Activated CD8-positive, alpha-beta T cell treated with anti-CD3 and anti-CD28 coated beads for 36 hours (primary cell): ENCODE data around the gene PLEKHH2. TPM values are rescaled to one million over a fixed set of nuclear protein-coding genes. Genes with fewer than 3 reads are reported as not detected.

ENCODE experiments used
- ATAC-seq: fragments of 200-7000 bp; cut with Tn5 transposase; one replicate; pipeline ENCODE4 v1.10.0; 2021; ENCODE audit warnings: mild to moderate bottlenecking, moderate library complexity
- CTCF ChIA-PET: fragments of 350-600 bp; sonication (Branson Sonifier 250); formaldehyde crosslinking; loops from one replicate; lab custom pipeline; 2021; ENCODE audit warnings: antibody characterized with exemption; lab: Charles Lee
- POLR2A ChIA-PET: fragments of 350-600 bp; sonication (Branson Sonifier 250); formaldehyde crosslinking; loops from one replicate; lab custom pipeline; 2021; ENCODE audit warnings: antibody characterized with exemption; lab: Charles Lee
- DNase-seq: peaks from one replicate; pipeline ENCODE4 v3.0.0-alpha.2; 2020
- H3K27ac Mint-ChIP-seq: one replicate; pipeline ENCODE4 v1.8.0; 2021; ENCODE audit warnings: mild to moderate bottlenecking, mixed read lengths
- H3K27me3 Mint-ChIP-seq: one replicate; pipeline ENCODE4 v1.8.0; 2021; ENCODE audit warnings: mixed read lengths
- H3K36me3 Mint-ChIP-seq: one replicate; pipeline ENCODE4 v1.8.0; 2021; ENCODE audit warnings: low read depth, mixed read lengths
- H3K4me1 Mint-ChIP-seq: one replicate; pipeline ENCODE4 v1.8.0; 2021; ENCODE audit warnings: low read depth, mixed read lengths
- H3K4me3 Mint-ChIP-seq: one replicate; pipeline ENCODE4 v1.8.0; 2021; ENCODE audit warnings: mild to moderate bottlenecking, moderate library complexity, mixed read lengths
- H3K9me3 Mint-ChIP-seq: one replicate; pipeline ENCODE4 v1.8.0; 2021; ENCODE audit warnings: mixed read lengths
- intact Hi-C: fragments of 100-400 bp; cut with micrococcal nuclease; formaldehyde crosslinking; loops from one replicate; pipeline ENCODE4 v1.10.0; 2022
- total RNA-seq, 2 experiments: library from RNA; stranded (reverse); gene quantifications; one replicate each; pipeline ENCODE4 v1.2.3, GENCODE V29; 2021
- TF ChIP-seq, protein P1 (sequence below): fragments of 200-600 bp; IDR thresholded peaks from one replicate; pipeline ENCODE4 v1.8.0; 2022; ENCODE audit warnings: antibody characterized with exemption, mild to moderate bottlenecking

PLEKHH2 gene
- total RNA-seq: under 1 TPM; 0.43 to 0.56 TPM

DNA sequence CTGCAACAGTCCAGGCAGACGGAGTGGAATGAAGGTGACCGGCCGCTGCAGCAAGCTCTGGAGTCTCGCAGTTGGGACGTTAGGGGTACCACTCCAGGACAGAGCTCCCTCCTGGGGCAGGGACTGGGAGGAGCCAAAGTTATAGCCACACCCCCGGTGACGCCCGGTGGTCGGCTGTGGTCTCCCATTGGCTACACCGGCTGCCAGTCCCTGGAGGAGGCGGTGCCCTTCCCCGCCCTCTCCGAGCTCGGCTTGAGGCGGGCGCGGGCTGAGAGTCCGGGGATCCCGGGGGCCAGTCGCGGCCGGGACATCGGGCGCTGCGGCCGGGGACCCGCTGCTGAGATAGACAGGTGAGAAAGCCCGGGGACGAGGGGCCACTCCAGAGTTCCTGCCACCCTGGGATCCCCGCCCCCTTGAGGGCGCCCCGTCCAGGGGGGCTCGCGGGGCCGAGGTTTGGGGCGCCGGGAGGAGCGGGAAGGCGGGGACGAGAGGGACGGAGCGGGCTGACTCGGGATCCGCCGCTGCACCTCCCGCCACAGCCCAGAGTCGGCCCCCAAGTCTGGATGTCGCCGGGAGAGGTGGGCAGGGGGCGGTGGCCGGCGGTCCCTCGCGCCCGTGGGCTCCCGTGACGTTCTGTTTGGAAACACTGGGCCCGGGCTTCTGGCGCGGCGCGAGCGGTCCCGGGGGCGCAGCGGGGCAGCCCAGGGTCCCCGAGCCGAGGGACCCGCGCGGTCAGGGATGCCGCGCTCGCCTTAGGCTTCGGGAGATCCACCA is at the start of gene PLEKHH2:
Gene PLEKHH2 (plus strand): TSS at position 231 of the 774 bp plus-strand sequence. CDS start 7,414 bp downstream, outside the sequence.
- intact Hi-C loops: no loop called here
- Mint-ChIP-seq H3K36me3 (no peaks in the 10 kb centered on the region), H3K9me3 (peaks cover 7% of the 10 kb centered on the region), H3K4me3 (peak within 1 kb of the TSS; percentile 77), H3K4me1 (peaks cover 6% of the 10 kb centered on the region), H3K27ac (no peak within 1 kb of the TSS), H3K27me3 (peaks cover 29% of the 10 kb centered on the region)
- CTCF ChIA-PET: interaction anchor here (1.1 to 1.4 kb wide), 3 partner anchors 27 to 70 kb away, joined by 3 read pairs; no protein-coding TSS in a partner anchor
- POLR2A ChIA-PET: no interaction called here
- DNase-seq (peak; percentile 92), ATAC-seq (peak; percentile 100)
- TF ChIP-seq, protein P1, sequence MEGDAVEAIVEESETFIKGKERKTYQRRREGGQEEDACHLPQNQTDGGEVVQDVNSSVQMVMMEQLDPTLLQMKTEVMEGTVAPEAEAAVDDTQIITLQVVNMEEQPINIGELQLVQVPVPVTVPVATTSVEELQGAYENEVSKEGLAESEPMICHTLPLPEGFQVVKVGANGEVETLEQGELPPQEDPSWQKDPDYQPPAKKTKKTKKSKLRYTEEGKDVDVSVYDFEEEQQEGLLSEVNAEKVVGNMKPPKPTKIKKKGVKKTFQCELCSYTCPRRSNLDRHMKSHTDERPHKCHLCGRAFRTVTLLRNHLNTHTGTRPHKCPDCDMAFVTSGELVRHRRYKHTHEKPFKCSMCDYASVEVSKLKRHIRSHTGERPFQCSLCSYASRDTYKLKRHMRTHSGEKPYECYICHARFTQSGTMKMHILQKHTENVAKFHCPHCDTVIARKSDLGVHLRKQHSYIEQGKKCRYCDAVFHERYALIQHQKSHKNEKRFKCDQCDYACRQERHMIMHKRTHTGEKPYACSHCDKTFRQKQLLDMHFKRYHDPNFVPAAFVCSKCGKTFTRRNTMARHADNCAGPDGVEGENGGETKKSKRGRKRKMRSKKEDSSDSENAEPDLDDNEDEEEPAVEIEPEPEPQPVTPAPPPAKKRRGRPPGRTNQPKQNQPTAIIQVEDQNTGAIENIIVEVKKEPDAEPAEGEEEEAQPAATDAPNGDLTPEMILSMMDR: no peak

DNA sequence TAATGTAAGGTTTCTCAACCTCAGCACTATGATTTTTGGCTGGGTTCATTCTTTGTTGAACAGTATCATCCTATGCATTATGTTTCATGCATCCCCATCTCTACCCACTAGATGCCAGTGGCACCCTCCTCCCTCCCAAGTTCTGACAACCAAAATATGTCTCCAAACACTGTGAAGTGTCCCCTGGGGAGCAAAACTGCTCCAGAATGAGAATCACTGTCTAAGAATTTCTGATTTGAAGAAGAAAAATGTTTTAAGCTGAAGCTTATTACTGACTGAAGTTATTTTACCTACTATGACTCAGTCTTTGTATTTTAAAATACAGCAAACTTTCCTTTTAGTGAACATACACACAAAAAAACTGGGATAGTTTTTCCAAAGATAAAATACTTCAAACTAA is 44.6 kb upstream of the PLEKHH2 start:
- ChIA-PET CTCF (interaction anchor here (1.4 kb wide), 1 partner anchor 16 kb away, joined by 8 read pairs; no protein-coding TSS in a partner anchor), POLR2A (interaction anchor here (0.6 to 0.8 kb wide), 3 partner anchors 81 to 188 kb away, joined by 3 read pairs; no protein-coding TSS in a partner anchor)
- intact Hi-C loops: no loop called here
- DNase-seq: no peak
- Mint-ChIP-seq H3K9me3 (no peaks in the 10 kb centered on the region), H3K36me3 (peaks cover 18% of the 10 kb centered on the region), H3K27ac (no peak overlapping the region), H3K4me1 (peaks cover 29% of the 10 kb centered on the region), H3K4me3 (no peak overlapping the region), H3K27me3 (no peaks in the 10 kb centered on the region)
- no peak for ATAC-seq
- TF ChIP-seq, protein P1: no peak

DNA sequence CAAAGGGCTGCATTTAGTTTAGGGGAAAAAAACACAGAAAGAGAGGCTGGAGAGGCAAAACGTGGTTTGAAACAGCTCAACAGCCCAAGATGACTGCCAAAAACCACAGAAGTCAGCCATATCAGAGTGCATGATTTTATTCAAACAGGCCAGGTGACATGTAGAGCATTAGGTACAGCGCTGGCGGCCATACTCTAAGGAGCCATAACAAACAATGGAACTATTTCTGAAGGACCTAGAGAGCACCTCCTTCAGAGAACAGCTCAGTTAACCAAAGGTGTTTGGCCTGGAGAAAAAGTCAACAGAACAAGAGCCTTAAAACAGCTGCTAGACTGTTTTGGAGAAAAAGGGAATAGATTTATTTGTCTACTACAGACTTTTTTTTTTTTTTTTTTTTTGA is 43.8 kb upstream of the PLEKHH2 start:
- DNase-seq (no peak), ATAC-seq (no peak)
- ChIA-PET POLR2A (interaction anchor here (0.6 to 0.8 kb wide), 2 partner anchors 13 to 81 kb away, joined by 3 read pairs; no protein-coding TSS in a partner anchor), CTCF (interaction anchor here (1.0 to 1.4 kb wide), 2 partner anchors 12 to 17 kb away, joined by 6 to 8 read pairs; no protein-coding TSS in a partner anchor)
- Mint-ChIP-seq H3K27ac (no peak overlapping the region), H3K9me3 (no peaks in the 10 kb centered on the region), H3K36me3 (peaks cover 16% of the 10 kb centered on the region), H3K4me3 (no peak overlapping the region), H3K4me1 (peaks cover 29% of the 10 kb centered on the region), H3K27me3 (no peaks in the 10 kb centered on the region)
- intact Hi-C loops: no loop called here
- TF ChIP-seq, protein P1: no peak

DNA sequence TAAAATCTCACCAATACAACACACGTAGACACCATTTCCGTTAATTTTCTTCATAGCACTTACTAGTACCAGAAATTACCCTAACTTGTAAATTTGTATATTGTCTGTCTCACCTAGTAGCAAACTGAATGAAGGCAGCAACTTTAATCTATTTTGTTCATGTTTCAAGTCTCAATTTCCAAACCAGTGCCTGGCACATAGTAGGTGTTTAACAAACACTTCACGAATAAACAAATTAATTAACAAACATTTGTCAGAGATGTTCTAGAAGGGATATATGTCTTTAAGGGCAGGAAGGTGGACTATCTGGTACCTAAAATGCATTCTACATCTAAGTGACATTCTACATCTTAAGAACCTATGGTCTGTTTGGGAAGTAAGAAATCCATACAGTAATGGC is 42.2 kb upstream of the PLEKHH2 start:
- intact Hi-C loops: no loop called here
- TF ChIP-seq, protein P1: no peak
- POLR2A ChIA-PET: no interaction called here
- Mint-ChIP-seq H3K27me3 (peaks cover 1% of the 10 kb centered on the region), H3K4me3 (peak overlapping the region; percentile 99), H3K9me3 (no peaks in the 10 kb centered on the region), H3K4me1 (peaks cover 29% of the 10 kb centered on the region), H3K36me3 (peaks cover 16% of the 10 kb centered on the region), H3K27ac (peak overlapping the region; percentile 98)
- DNase-seq (no peak), ATAC-seq (no peak)
- CTCF ChIA-PET: no interaction called here
